Neural cell (in vitro differentiated cells): ENCODE data around the gene PCGF3.

Experiments
- CTCF ChIP-seq: fragments of 450-650 bp; IDR thresholded peaks from 2 replicates; pipeline ENCODE4 v1.5.1; 2014; ENCODE audit warnings: antibody characterized with exemption, mild to moderate bottlenecking, moderate library complexity; ENCODE audit not compliant: poor library complexity, severe bottlenecking
- EP300 ChIP-seq: fragments of 450-650 bp; conservative IDR thresholded peaks from 2 replicates; pipeline ENCODE4 v1.6.1; 2014; ENCODE audit warnings: antibody characterized with exemption, mild to moderate bottlenecking, moderate library complexity; ENCODE audit not compliant: poor library complexity, severe bottlenecking
- MXI1 ChIP-seq: fragments of 450-650 bp; conservative IDR thresholded peaks from 2 replicates; pipeline ENCODE4 v1.6.1; 2014; ENCODE audit warnings: antibody characterized with exemption, mild to moderate bottlenecking; ENCODE audit not compliant: poor library complexity, severe bottlenecking

- TF ChIP-seq CTCF (no peak), EP300 (no peak), MXI1 (no peak)
Measured at GRCh38 chr4:793093-793861, 87.6 kb downstream of the PCGF3 start.
